ENCODE results near the gene TMC6. TPM values are rescaled to one million over a fixed set of nuclear protein-coding genes. Genes with fewer than 3 reads are reported as not detected.

The TMC6 gene
- total and polyA plus RNA-seq, 4 donors = 75.7 to 166 (median 98.9) TPM

GRCh38 chr17:78130437-78131101 lies 2.0 kb upstream of the TMC6 start, which contains the start of gene TMC8:
TMC8 (plus strand) TSS chr17:78130771; CDS start chr17:78131589, 818 bp downstream.
- H3K4me3 ChIP-seq = peak within 1 kb of the TSS; percentile 1
- H3K27ac ChIP-seq (ENCODE audit: low read depth in 1 of 2, low read length in 1 of 2) = peak within 1 kb of the TSS in 1 of 2 donors; percentile 78
- ATAC-seq (ENCODE audit: insufficient read depth, low FRiP score) = no peak
- DNase-seq = peak in 2 of 3 donors; percentile 29 to 57
- H3K36me3 ChIP-seq (ENCODE audit: control insufficient read depth in 4 of 4, insufficient read depth in 4 of 4, low read length in 4 of 4) = peaks cover 0 to 10% (median 0%) of the 10 kb centered on the region in 4 donors
- TF ChIP-seq CTCF (IDR thresholded peaks at IDR 0.05; ENCODE audit: control extremely low read depth, extremely low read depth) = no peak
- 21 to 52% methylated on average over 10 of the region's 10 CpGs for WGBS, 2 donors
- H3K4me1 ChIP-seq (ENCODE audit: control insufficient read depth in 5 of 5, insufficient read depth in 5 of 5, low read length in 5 of 5) = peaks cover 3 to 47% (median 26%) of the 10 kb centered on the region in 5 donors
- peaks cover 0 to 3% (median 0%) of the 10 kb centered on the region in 3 donors for H3K27me3 ChIP-seq (ENCODE audit: control insufficient read depth in 3 of 3, insufficient read depth in 3 of 3, low read length in 2 of 3)
- H3K9ac ChIP-seq (ENCODE audit: insufficient read depth in 1 of 2, low read length in 2 of 2) = no peak within 1 kb of the TSS
- no peaks in the 10 kb centered on the region for H3K9me3 ChIP-seq (ENCODE audit: control insufficient read depth in 4 of 4, insufficient read depth in 3 of 4, low read length in 3 of 4)

GRCh38 chr17:78130090-78130436 lies 1.5 kb upstream of the TMC6 start:
- H3K27me3 ChIP-seq (ENCODE audit: control insufficient read depth in 3 of 3, insufficient read depth in 3 of 3, low read length in 2 of 3) = peaks cover 0 to 3% (median 0%) of the 10 kb centered on the region in 3 donors
- TF ChIP-seq CTCF (IDR thresholded peaks at IDR 0.05; ENCODE audit: control extremely low read depth, extremely low read depth) = no peak
- no peak for ATAC-seq (ENCODE audit: insufficient read depth, low FRiP score)
- WGBS, 2 donors = 8 to 31% methylated on average over 5 of the region's 5 CpGs
- peak overlapping the region in 1 of 2 donors; percentile 78 for H3K27ac ChIP-seq (ENCODE audit: low read depth in 1 of 2, low read length in 1 of 2)
- DNase-seq = no peak
- H3K36me3 ChIP-seq (ENCODE audit: control insufficient read depth in 4 of 4, insufficient read depth in 4 of 4, low read length in 4 of 4) = peaks cover 0 to 13% (median 0%) of the 10 kb centered on the region in 4 donors
- no peak overlapping the region for H3K4me3 ChIP-seq
- peaks cover 3 to 52% (median 27%) of the 10 kb centered on the region in 5 donors for H3K4me1 ChIP-seq (ENCODE audit: control insufficient read depth in 5 of 5, insufficient read depth in 5 of 5, low read length in 5 of 5)
- H3K9ac ChIP-seq (ENCODE audit: insufficient read depth in 1 of 2, low read length in 2 of 2) = no peak overlapping the region
- no peaks in the 10 kb centered on the region for H3K9me3 ChIP-seq (ENCODE audit: control insufficient read depth in 4 of 4, insufficient read depth in 3 of 4, low read length in 3 of 4)

- Histone ChIP-seq H3K27ac (ENCODE audit: low read depth in 1 of 2, low read length in 1 of 2) (peak overlapping the region in 1 of 2 donors; percentile 78), H3K4me1 (ENCODE audit: control insufficient read depth in 5 of 5, insufficient read depth in 5 of 5, low read length in 5 of 5) (peaks cover 3 to 53% (median 27%) of the 10 kb centered on the region in 5 donors), H3K27me3 (ENCODE audit: control insufficient read depth in 3 of 3, insufficient read depth in 3 of 3, low read length in 2 of 3) (peaks cover 0 to 3% (median 0%) of the 10 kb centered on the region in 3 donors), H3K4me3 (no peak overlapping the region), H3K9ac (ENCODE audit: insufficient read depth in 1 of 2, low read length in 2 of 2) (no peak overlapping the region), H3K36me3 (ENCODE audit: control insufficient read depth in 4 of 4, insufficient read depth in 4 of 4, low read length in 4 of 4) (peaks cover 0 to 18% (median 0%) of the 10 kb centered on the region in 4 donors), H3K9me3 (ENCODE audit: control insufficient read depth in 4 of 4, insufficient read depth in 3 of 4, low read length in 3 of 4) (no peaks in the 10 kb centered on the region)
- no peak for ATAC-seq (ENCODE audit: insufficient read depth, low FRiP score)
- no peak for TF ChIP-seq CTCF (IDR thresholded peaks at IDR 0.05; ENCODE audit: control extremely low read depth, extremely low read depth)
- WGBS, 2 donors = 51 to 67% methylated on average over 4 of the region's 4 CpGs
- DNase-seq = no peak
These were observed 965 bp upstream of the TMC6 start for GRCh38 chr17:78129351-78130089.
